Neural progenitor cell (in vitro differentiated cells): ENCODE data around the gene RAMP1.

ENCODE experiments used
- EZH2 ChIP-seq: fragments of 200-600 bp; sonication (generic); IDR thresholded peaks from 2 replicates; pipeline ENCODE4 v1.6.1; 2017; ENCODE audit warnings: antibody characterized with exemption, mild to moderate bottlenecking, moderate library complexity
- TF ChIP-seq, protein P1 (sequence below): fragments of 200-600 bp; sonication (generic); IDR thresholded peaks from 2 replicates; pipeline ENCODE4 v1.5.1; 2017; ENCODE audit warnings: antibody characterized with exemption, mild to moderate bottlenecking

- no peak for TF ChIP-seq EZH2
- TF ChIP-seq, protein P1, sequence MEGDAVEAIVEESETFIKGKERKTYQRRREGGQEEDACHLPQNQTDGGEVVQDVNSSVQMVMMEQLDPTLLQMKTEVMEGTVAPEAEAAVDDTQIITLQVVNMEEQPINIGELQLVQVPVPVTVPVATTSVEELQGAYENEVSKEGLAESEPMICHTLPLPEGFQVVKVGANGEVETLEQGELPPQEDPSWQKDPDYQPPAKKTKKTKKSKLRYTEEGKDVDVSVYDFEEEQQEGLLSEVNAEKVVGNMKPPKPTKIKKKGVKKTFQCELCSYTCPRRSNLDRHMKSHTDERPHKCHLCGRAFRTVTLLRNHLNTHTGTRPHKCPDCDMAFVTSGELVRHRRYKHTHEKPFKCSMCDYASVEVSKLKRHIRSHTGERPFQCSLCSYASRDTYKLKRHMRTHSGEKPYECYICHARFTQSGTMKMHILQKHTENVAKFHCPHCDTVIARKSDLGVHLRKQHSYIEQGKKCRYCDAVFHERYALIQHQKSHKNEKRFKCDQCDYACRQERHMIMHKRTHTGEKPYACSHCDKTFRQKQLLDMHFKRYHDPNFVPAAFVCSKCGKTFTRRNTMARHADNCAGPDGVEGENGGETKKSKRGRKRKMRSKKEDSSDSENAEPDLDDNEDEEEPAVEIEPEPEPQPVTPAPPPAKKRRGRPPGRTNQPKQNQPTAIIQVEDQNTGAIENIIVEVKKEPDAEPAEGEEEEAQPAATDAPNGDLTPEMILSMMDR: no peak
Observed at GRCh38 chr2:237873897-237874551, 14.6 kb downstream of the RAMP1 start.
